Brain microvascular endothelial cell (primary cell): ENCODE data around the gene FOXS1.
"Not testable (repeated sequence)": the region's sequence is repeated elsewhere in the genome, so short reads cannot be mapped to it uniquely, and the experiment has no call there.

ENCODE experiments used
- DNase-seq: peaks from one replicate; pipeline ENCODE4 v3.0.0-alpha.2; 2020
- H3K27ac ChIP-seq: fragments of 250-450 bp; sonication (Bioruptor Pico); 2 replicates; pipeline ENCODE4 v1.5.1; 2020; ENCODE audit warnings: mild to moderate bottlenecking, moderate library complexity
- H3K27me3 ChIP-seq: fragments of 250-450 bp; sonication (Bioruptor Pico); replicated peaks from 2 replicates; pipeline ENCODE4 v1.5.1; 2020; ENCODE audit warnings: mild to moderate bottlenecking
- H3K36me3 ChIP-seq: fragments of 250-450 bp; sonication (Bioruptor Pico); replicated peaks from 2 replicates; pipeline ENCODE4 v1.5.1; 2020; ENCODE audit warnings: mild to moderate bottlenecking
- H3K4me3 ChIP-seq: 2 replicates; pipeline ENCODE4 v1.5.1; 2011; ENCODE audit warnings: low read depth, mild to moderate bottlenecking, control low read depth, low read length, moderate library complexity
- in situ Hi-C: cut with HindIII; loops from 2 replicates; pipeline ENCODE4 v1.10.0; 2017; ENCODE audit warnings: low sequenced_read_pairs, low pct_ligation_motif_present
- TF ChIP-seq, protein P1 (sequence below): IDR thresholded peaks from 2 replicates; pipeline ENCODE4 v1.5.1; 2011; ENCODE audit warnings: low read depth, mild to moderate bottlenecking, moderate library complexity, low read length, control low read depth, inconsistent platforms; ENCODE audit errors: missing control alignments

The FOXS1 gene

DNA sequence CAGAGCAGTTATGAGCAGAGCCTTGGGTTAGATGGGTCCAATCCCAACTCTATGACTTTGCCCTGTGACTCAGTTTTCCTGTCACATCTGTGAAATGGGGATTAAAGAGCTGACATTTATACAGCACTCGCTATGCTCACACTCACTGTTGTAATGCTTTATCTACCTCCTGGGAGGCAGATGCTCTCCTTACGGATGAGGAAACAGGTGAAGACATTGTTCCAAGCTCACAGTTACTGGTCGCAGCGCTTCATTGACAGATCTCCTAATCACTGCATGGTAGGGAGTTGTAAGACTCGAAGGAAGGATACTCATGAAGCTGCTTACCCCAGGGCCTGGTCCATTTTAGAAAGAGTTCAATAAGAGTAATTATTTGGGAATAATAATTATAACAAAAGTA, 29.2 kb downstream of the FOXS1 start:
- Histone ChIP-seq H3K27ac (no peak overlapping the region), H3K27me3 (no peaks in the 10 kb centered on the region), H3K36me3 (no peaks in the 10 kb centered on the region), H3K4me3 (no peak overlapping the region)
- TF ChIP-seq, protein P1, sequence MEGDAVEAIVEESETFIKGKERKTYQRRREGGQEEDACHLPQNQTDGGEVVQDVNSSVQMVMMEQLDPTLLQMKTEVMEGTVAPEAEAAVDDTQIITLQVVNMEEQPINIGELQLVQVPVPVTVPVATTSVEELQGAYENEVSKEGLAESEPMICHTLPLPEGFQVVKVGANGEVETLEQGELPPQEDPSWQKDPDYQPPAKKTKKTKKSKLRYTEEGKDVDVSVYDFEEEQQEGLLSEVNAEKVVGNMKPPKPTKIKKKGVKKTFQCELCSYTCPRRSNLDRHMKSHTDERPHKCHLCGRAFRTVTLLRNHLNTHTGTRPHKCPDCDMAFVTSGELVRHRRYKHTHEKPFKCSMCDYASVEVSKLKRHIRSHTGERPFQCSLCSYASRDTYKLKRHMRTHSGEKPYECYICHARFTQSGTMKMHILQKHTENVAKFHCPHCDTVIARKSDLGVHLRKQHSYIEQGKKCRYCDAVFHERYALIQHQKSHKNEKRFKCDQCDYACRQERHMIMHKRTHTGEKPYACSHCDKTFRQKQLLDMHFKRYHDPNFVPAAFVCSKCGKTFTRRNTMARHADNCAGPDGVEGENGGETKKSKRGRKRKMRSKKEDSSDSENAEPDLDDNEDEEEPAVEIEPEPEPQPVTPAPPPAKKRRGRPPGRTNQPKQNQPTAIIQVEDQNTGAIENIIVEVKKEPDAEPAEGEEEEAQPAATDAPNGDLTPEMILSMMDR = no peak
- DNase-seq = no peak
- in situ Hi-C loops = no loop called here

DNA sequence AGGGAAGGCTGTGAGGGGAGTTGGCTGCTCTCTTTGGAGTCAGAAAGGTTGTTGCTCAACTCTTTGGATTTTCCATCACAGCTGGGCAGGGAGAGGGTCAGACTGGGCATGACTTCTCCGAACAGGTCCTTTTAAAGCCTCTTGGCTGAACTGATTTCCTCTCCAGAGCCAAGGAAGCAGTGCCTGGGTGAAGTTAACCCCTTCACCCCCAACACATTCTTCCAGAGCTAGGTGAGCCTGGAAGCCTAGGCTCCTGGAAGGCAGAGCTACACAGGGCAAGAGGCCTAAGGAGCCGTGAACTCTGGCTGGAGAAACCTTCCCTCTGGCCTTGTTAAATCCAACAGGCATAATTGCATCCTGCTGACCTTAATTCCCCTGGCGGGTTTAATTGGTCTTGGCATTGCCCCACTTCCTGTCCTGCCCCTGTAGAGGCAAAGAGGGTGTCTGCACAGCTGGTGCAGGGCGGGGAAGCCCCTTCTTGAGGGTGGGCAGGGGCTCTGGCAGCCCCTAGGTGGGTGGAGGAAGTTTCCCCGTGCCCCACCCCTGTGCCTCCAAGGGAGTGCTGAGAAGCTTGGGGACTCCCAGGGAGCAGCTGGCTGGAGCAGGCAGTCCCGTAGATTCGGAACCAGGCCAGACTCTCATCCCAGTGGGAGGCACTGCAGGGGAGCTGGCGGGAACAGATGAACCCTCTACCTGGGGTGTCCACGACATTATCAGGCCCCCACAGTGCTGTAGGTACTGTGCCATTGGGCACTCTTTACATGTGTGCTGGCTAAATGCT, 29.8 kb downstream of the FOXS1 start:
- no peaks in the 10 kb centered on the region for H3K27me3 ChIP-seq
- no peaks in the 10 kb centered on the region for H3K36me3 ChIP-seq
- in situ Hi-C loops = no loop called here
- TF ChIP-seq, protein P1 = no peak
- DNase-seq = no peak
- no peak overlapping the region for H3K4me3 ChIP-seq
- no peak overlapping the region for H3K27ac ChIP-seq

DNA sequence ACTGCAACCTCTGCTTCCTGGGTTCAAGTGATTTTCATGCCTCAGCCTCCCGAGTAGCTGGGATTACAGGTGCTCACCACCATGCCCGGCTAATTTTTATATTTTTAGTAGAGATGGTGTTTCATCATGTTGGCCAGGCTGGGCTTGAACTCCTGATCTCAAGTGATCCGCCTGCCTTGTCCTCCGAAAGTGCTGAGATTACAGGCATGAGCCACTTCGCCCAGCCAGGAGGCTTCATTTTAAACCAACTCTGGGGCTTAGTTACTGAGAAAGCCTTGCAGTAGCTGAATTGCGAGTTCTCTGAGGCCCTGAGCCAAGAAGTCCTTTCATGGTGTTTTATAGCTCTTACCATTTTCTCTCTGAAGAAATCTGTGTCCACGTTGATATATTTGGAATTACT, 31.3 kb downstream of the FOXS1 start:
- H3K27me3 ChIP-seq, H3K36me3 ChIP-seq, H3K27ac ChIP-seq, DNase-seq, in situ Hi-C loops, H3K4me3 ChIP-seq: not testable (repeated sequence)

DNA sequence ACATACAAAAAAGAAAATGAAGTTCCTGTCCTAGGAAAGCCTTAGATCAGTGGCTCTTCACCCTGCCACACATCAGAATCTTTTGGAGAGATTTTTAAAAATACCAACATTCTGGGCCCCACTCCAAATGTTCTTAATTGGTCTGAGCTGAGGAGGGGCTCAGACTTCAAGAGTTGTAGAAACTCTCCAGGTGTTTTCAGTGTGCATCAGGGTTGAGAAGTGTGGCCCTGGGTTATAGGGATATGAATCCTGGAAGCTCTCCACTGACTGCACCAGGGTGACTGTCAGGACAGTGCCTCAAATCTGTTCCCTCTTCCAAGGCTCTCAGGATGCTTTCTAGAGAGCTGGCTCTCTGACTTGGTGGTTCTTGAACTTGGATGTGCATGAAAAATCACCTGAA, 31.8 kb downstream of the FOXS1 start:
- Histone ChIP-seq H3K36me3 (no peaks in the 10 kb centered on the region), H3K27ac (no peak overlapping the region), H3K4me3 (no peak overlapping the region), H3K27me3 (no peaks in the 10 kb centered on the region)
- TF ChIP-seq, protein P1 = no peak
- in situ Hi-C loops = no loop called here
- no peak for DNase-seq

DNA sequence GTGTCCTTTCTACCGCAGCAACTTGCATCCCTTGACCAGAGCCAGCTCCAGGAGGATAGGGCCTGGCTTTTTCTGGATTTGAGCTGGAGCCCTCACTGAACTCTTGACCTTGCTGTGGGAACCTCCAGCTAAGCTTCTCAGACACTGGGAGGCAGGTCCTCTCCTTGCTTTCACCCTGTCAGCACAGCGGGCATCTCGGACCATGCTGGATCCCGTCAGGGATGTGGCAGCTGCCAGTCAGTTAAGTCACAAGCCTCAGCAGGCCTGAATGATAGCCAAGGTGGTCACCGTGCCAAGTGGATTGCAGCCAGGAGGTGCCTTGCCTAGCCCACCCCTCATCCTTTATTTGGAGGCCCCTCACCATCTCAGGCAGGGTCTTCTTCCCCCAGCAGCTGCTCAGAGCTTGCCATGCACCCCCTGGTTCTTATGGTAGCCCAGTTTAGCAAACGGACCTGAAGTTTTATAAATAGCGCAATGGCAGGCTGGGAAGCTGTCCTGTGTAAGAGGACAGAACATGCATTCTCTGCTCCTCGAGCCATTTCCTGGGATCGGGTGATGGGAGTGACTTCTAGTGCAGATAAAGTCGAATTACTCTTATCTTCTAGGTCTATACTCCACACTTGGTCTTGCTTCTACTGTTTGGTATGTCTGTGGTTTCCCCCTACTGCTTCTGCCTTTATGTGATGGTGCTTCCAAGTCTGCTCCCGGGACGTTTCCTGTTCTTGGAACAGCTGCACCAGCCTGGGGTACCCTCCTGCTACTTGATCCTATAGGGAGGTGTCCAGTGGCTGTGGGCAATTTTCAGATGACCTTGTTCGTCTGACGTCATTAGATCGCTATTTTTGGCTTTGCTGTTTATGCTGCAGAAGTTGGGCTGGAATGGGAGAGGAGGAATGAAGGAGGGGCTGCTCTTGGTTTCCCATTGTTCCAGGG, 33.3 kb downstream of the FOXS1 start:
- in situ Hi-C loops = no loop called here
- no peaks in the 10 kb centered on the region for H3K27me3 ChIP-seq
- no peak overlapping the region for H3K4me3 ChIP-seq
- peak; percentile 87 for DNase-seq
- peak overlapping the region; percentile 92 for H3K27ac ChIP-seq
- H3K36me3 ChIP-seq = no peaks in the 10 kb centered on the region
- TF ChIP-seq, protein P1 = no peak

DNA sequence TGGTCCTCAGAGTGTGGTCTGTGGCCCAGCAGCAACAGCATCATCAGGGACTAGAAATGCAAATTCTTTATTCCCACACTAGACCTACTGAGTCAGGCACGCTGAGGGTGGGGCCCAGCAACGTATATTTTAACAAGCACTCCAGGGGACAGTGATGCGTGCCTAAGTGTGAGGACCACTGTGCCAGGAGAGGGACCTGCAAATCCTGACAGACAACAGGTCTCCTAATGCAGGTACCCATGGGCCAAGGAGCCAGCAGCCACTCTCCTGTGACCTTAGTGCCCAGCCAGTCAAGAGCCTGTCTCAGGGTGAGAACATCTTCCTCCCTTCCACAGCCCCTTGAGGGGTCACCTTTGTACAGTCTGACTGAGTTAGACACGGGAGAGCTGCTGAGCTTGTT, 34.2 kb downstream of the FOXS1 start:
- H3K27ac ChIP-seq = peak overlapping the region; percentile 92
- TF ChIP-seq, protein P1 = no peak
- no peaks in the 10 kb centered on the region for H3K36me3 ChIP-seq
- H3K4me3 ChIP-seq = no peak overlapping the region
- peak; percentile 24 for DNase-seq
- in situ Hi-C loops = no loop called here
- no peaks in the 10 kb centered on the region for H3K27me3 ChIP-seq
